HG02943 (cell line): ENCODE data around the gene IKZF3.
"Not testable (repeated sequence)": the region's sequence is repeated elsewhere in the genome, so short reads cannot be mapped to it uniquely, and the experiment has no call there.

Experiments used
- ATAC-seq: cut with Tn5 transposase; IDR thresholded peaks from one replicate; pipeline ENCODE4 v1.9.1; 2021; ENCODE audit warnings: mild to moderate bottlenecking, low read depth, moderate library complexity; ENCODE audit not compliant: unreplicated experiment

Gene IKZF3

GRCh38 chr17:39725923-39726322, 138.2 kb downstream of the IKZF3 start:
- ATAC-seq, result not testable (repeated sequence)

GRCh38 chr17:39724731-39725130, 139.4 kb downstream of the IKZF3 start:
- ATAC-seq, result no peak

- ATAC-seq, result no peak
Observed at GRCh38 chr17:39722965-39723848, 140.9 kb downstream of the IKZF3 start.

- no peak for ATAC-seq
Observed at GRCh38 chr17:39722104-39722503, 142.0 kb downstream of the IKZF3 start.

- ATAC-seq, result no peak
Observed at GRCh38 chr17:39719563-39720355, 144.4 kb downstream of the IKZF3 start.

GRCh38 chr17:39717660-39718059, 146.5 kb downstream of the IKZF3 start:
- ATAC-seq, result no peak

- no peak for ATAC-seq
Observed at GRCh38 chr17:39716879-39717536, 147.1 kb downstream of the IKZF3 start.

GRCh38 chr17:39716073-39716818, 147.9 kb downstream of the IKZF3 start:
- no peak for ATAC-seq

- no peak for ATAC-seq
Observed at GRCh38 chr17:39715375-39716072, 148.6 kb downstream of the IKZF3 start.

- no peak for ATAC-seq
Observed at GRCh38 chr17:39714234-39714633, 149.9 kb downstream of the IKZF3 start.

GRCh38 chr17:39711851-39712250, 152.3 kb downstream of the IKZF3 start:
- ATAC-seq, result no peak

GRCh38 chr17:39711071-39711470, 153.0 kb downstream of the IKZF3 start:
- not testable (repeated sequence) for ATAC-seq

GRCh38 chr17:39709998-39710964, 153.8 kb downstream of the IKZF3 start:
- no peak for ATAC-seq

- ATAC-seq, result no peak
Observed at GRCh38 chr17:39709319-39709997, 154.7 kb downstream of the IKZF3 start.
